ENCODE results near the gene HAND2. TPM values are rescaled to one million over a fixed set of nuclear protein-coding genes. Genes with fewer than 3 reads are reported as not detected.

The HAND2 gene
- total RNA-seq, 1 donor from 2014 or later, result not detected

DNA sequence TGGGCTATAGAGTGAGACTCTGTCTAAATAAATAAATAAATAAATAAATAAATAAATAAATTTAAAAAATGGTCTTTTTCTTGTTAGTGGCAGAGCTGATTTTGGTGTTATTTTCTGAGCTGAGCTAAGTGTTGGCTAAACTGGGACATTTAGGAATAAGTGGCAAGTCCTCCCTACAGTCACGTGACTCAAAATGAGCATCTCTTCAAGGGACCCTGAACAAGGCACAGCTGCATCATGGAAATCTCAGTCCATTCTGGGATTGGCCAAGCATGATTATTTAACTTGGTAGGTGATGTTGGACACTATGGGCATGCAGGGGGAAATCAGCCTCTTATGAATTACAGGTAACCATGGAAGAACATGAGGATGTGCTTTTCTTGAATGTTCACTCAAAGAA lies 42.0 kb downstream of the HAND2 start:
- Mint-ChIP-seq H3K27ac (ENCODE audit: unreplicated experiment) (no peak overlapping the region), H3K4me1 (ENCODE audit: unreplicated experiment) (peaks cover 18% of the 10 kb centered on the region), H3K4me3 (ENCODE audit: unreplicated experiment) (no peak overlapping the region), H3K27me3 (ENCODE audit: unreplicated experiment) (no peaks in the 10 kb centered on the region), H3K9me3 (ENCODE audit: unreplicated experiment) (no peaks in the 10 kb centered on the region), H3K36me3 (ENCODE audit: unreplicated experiment) (no peaks in the 10 kb centered on the region)
- TF ChIP-seq CTCF (IDR thresholded peaks at IDR 0.05), result no peak
- no peak for DNase-seq (ENCODE audit: extremely low spot score, unreplicated experiment)

DNA sequence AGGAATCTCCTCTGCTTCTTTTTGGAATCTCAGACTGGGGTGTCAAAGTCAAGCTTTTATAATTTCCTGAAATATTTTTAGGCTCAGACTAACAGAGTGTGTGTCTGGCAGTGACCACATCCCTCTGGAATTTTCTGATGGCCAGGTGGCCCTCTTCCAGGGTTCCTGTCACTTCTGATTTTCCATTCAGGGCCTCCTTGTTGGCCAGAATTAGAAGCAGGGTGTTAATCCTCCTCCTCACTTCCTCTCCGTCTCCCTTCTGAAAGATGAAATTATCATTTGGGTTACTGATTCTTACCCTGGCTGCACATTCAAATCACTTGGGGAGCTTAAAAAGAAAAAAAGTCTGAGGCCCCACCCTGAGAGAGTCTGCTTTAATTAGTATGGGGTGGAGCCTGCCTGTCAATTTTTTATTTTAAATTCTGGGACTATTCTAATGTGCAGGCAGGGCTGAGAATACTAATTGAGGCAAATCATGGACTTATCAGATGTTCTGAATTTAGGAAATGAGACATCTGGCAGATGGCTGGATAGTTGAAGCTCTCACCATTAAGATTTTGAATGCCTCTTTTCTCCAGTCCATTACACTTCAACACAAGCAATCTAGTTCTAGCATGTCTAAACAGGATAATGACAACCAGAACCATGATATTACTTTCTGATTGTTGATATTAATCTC lies 43.2 kb downstream of the HAND2 start:
- TF ChIP-seq CTCF (IDR thresholded peaks at IDR 0.05), result no peak
- DNase-seq (ENCODE audit: extremely low spot score, unreplicated experiment), result no peak
- H3K36me3 Mint-ChIP-seq (ENCODE audit: unreplicated experiment), result no peaks in the 10 kb centered on the region
- H3K27ac Mint-ChIP-seq (ENCODE audit: unreplicated experiment), result no peak overlapping the region
- no peaks in the 10 kb centered on the region for H3K27me3 Mint-ChIP-seq (ENCODE audit: unreplicated experiment)
- H3K4me1 Mint-ChIP-seq (ENCODE audit: unreplicated experiment), result peaks cover 18% of the 10 kb centered on the region
- H3K4me3 Mint-ChIP-seq (ENCODE audit: unreplicated experiment), result no peak overlapping the region
- no peaks in the 10 kb centered on the region for H3K9me3 Mint-ChIP-seq (ENCODE audit: unreplicated experiment)

GRCh38 chr4:173485164-173485563 lies 44.9 kb downstream of the HAND2 start:
- no peak overlapping the region for H3K27ac Mint-ChIP-seq (ENCODE audit: unreplicated experiment)
- DNase-seq (ENCODE audit: extremely low spot score, unreplicated experiment), result no peak
- peaks cover 6% of the 10 kb centered on the region for H3K4me1 Mint-ChIP-seq (ENCODE audit: unreplicated experiment)
- H3K36me3 Mint-ChIP-seq (ENCODE audit: unreplicated experiment), result no peaks in the 10 kb centered on the region
- H3K4me3 Mint-ChIP-seq (ENCODE audit: unreplicated experiment), result no peak overlapping the region
- no peak for TF ChIP-seq CTCF (IDR thresholded peaks at IDR 0.05)
- H3K27me3 Mint-ChIP-seq (ENCODE audit: unreplicated experiment), result no peaks in the 10 kb centered on the region
- no peaks in the 10 kb centered on the region for H3K9me3 Mint-ChIP-seq (ENCODE audit: unreplicated experiment)

DNA sequence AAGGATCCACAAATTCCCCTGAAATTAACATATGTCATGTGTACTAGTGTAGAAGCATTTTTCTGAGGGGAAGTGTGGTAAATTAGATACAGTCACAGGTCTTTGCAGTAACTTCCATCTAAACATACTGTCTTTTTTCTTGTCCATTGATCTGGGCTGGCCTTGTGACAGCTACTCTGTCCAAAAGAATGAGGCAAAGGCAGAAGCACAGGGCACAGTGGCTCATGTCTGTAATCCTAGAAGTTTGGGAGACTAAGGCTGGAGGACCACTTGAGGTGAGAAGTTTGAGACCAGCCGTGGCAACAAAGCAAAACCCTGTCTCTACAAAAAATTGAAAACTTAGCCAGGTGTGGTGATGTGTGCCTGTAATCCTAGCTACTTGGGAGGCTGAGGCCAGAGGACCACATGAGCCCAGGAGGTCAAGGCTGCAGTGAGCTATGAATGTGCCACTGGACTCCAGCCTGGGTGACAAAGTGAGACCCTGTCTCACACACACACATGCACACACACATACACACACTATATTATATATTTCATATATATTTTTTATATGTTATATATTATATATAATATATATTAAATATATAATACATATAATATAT lies 47.6 kb downstream of the HAND2 start:
- H3K27me3 Mint-ChIP-seq (ENCODE audit: unreplicated experiment), result no peaks in the 10 kb centered on the region
- TF ChIP-seq CTCF (IDR thresholded peaks at IDR 0.05), result no peak
- no peaks in the 10 kb centered on the region for H3K9me3 Mint-ChIP-seq (ENCODE audit: unreplicated experiment)
- peaks cover 11% of the 10 kb centered on the region for H3K4me1 Mint-ChIP-seq (ENCODE audit: unreplicated experiment)
- no peak overlapping the region for H3K27ac Mint-ChIP-seq (ENCODE audit: unreplicated experiment)
- no peak overlapping the region for H3K4me3 Mint-ChIP-seq (ENCODE audit: unreplicated experiment)
- no peak for DNase-seq (ENCODE audit: extremely low spot score, unreplicated experiment)
- no peaks in the 10 kb centered on the region for H3K36me3 Mint-ChIP-seq (ENCODE audit: unreplicated experiment)

DNA sequence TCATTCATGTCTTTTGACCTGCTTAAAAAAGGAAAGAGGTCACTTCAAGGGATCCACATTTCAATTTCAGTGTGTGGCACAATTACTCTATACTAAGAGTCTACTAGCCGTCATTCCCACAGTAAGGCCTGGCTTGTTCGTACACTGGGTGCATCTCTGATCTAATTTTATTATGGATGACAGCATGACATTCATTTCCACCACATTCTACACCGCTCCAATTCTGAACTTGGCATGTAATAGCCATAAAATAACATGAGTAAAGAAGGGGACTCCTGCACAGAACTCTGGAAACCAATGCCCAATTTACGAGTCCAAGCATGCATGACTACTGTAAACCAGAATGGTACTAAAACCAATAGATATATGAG lies 51.1 kb downstream of the HAND2 start:
- Mint-ChIP-seq H3K27me3 (ENCODE audit: unreplicated experiment) (no peaks in the 10 kb centered on the region), H3K36me3 (ENCODE audit: unreplicated experiment) (no peaks in the 10 kb centered on the region), H3K9me3 (ENCODE audit: unreplicated experiment) (no peaks in the 10 kb centered on the region), H3K27ac (ENCODE audit: unreplicated experiment) (no peak overlapping the region), H3K4me1 (ENCODE audit: unreplicated experiment) (peaks cover 17% of the 10 kb centered on the region), H3K4me3 (ENCODE audit: unreplicated experiment) (no peak overlapping the region)
- no peak for TF ChIP-seq CTCF (IDR thresholded peaks at IDR 0.05)
- DNase-seq (ENCODE audit: extremely low spot score, unreplicated experiment), result no peak
